Astrocyte of the hippocampus (primary cell): ENCODE measurements around the gene NDUFA6.
A peak's percentile ranks its signal among the peaks of the same experiment; 100 is the strongest.

Experiments used
- DNase-seq: peaks from one replicate; pipeline ENCODE4 v3.0.0; 2011; ENCODE audit warnings: low read depth, low spot score

The NDUFA6 gene

DNA sequence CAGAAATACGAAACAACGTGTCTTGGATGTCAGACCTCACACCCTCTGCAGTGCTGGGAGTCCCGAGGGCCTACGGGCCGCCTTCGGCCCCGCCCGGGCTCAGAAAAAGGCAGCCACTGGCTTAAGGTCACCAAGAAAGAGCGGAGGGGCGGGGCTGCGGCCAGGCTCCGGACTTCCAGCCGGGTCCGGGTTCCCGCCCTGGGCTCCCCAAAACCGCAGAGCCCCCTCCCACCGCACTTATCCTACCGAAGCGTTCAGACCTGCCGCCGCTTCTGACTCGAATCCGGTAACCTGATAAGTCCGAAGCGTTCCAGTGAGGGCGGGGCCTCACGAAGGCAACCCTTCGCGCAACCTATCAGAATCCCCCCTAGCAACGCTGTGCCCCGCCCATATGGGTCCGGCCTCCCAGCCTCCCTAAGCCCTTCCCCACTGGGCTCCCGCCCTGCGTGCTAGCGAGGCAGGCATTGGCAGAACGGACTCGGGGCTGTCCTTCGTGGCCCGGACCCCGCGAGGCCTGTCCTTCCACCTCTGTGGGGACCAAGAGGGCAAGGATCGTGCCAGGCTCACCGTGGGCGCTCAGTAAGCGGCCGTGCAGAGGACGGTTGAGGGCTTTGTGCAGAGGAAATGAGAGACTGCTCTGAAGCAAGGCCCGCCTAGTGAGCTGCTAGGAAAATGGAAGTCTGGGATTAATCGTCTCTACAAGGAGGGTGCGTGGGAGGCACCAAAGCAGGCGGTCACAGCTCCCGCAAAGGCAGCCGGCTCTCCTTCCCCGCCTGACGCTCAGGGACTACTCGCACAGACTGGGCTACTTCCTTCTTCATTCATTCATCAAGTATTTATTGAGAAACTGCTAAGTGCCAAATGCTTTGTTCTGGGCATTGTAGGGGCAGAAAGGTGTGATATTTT, 19.8 kb downstream of the NDUFA6 start, which contains the start of gene NAGA:
Gene NAGA, minus strand, starts transcription at position 296 of the 906 bp plus-strand sequence. CDS start 515 bp downstream, outside the sequence.
- peak; percentile 98 for DNase-seq

DNA sequence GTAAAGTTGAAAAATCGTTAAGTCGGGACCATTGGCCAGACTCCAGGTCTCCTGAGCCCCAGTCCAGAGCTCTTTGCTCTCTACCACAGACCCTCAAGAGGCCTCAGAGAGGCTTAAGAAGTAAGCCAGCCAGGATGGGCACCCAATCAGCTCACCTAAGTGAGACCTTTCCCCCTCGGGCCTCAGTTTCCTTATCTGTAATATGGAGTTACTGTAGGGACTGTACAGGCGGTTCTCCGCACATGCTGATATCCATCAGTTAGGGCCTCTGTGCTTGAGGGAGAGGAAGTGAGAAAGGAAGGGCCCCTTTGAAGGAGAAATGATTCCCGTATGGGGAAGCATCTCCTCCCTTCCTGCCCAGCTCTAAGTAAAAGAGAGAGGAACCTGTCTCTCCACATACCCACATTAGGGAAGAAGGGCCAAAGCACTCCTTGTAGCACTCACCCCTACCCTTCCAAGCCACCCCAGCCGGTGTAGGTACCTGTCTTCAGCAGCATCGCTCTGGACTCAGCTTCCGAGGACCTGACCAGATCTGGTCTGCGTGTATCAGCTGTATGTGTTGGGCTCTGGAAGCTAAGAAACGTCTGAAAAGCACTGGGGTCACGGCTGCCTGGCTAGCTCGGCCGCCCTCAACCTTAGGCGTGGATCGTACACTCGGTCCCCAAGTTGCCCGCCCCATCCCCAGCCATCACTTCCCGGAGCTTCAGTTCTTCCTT, 20.6 kb downstream of the NDUFA6 start:
- DNase-seq = no peak

DNA sequence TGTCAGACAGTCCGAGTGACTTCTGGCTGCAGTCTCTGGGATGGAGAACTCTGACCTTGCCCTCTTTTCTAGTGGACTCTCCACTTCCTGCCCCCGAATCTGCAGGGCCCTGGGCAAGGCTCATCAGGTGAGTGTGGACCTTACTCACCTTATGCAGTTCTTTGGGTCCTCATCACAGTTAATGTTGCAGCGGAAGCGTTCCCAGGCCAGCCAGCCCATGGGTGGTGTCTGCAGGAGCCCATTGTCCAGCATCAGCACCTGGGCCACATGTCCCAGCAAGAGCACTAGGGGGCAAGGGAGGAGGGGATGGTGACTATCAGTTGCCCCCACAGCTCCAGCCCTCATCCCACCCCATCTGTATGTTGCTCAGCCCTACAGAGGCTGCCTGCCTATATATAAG, 22.3 kb downstream of the NDUFA6 start:
- DNase-seq = no peak

DNA sequence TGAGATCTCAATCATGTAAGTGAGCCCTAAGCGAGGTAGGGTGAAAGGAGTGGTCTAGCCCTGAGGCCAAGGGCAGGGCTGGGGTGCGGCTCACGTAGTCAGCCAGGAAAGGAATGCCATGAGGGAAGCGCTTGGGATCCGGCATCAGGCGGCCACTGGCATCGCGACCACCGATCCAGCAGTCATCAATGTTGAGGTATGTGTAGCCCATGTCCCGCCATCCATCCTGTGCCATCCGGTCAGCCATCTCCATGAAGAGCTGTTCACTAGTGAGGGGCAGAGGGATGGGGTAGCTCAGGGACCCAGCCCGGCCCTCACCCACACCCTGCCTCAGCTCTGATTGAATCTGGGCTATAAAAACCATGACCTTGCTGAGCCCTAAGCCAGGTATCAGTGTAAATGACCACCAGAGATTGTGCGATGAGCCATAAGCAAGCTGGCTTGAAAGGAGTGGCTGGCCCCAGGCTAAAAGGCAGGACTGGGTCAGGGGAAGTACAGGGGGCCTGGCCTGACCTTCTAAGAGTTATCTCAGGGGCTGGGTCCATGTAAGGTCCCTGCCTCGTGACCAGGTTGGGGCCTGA, 22.8 kb downstream of the NDUFA6 start:
- DNase-seq = no peak

DNA sequence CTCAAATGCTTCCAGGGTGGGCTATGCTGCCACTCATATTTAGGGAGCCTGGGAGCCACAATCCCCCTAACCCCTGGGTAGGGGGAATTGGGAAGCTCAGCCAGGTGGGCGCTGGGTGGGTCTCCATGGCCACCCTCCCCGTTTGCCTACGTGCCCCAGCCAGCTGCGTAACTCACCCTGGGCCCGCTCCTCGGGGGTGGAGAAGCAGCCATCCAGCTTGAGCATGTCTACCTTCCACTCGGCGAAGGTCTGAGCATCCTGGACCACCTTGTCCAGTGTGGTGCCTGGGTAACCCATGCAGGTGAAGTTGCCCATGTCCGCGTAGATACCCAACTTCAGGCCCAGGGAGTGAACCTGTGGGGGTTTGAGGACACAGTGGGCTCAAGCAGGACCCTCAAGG, 23.6 kb downstream of the NDUFA6 start:
- no peak for DNase-seq

DNA sequence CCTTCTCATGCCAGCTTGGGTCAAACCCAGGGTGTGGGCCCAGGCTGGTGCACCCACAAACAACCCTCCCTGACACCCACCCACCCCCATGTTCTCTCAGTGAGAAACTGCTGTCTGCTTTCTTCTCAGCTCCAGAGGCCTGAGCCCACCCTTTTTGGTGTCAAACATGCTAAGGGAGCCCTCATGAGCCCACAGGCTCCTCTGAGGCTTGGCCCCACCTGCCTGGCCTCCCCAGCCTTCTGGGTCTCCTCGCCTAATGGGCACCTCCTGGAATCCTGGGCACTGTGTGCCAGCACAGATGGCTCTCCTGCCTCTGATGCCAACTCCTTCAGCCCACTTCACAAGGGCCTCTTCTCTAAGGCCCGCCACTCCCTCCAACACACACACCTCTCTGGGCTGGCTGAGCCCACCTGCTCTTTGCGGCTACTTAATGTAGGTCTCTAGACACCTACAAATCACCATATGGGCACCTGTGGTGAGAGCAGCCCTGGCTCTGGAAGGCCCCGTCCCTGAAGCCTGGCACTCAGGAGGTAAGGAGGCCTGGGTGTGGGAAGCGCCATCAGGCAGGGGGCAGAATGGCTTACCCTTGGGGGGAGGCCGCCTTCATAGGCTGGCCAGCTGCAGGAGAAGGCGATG, 24.3 kb downstream of the NDUFA6 start:
- no peak for DNase-seq

DNA sequence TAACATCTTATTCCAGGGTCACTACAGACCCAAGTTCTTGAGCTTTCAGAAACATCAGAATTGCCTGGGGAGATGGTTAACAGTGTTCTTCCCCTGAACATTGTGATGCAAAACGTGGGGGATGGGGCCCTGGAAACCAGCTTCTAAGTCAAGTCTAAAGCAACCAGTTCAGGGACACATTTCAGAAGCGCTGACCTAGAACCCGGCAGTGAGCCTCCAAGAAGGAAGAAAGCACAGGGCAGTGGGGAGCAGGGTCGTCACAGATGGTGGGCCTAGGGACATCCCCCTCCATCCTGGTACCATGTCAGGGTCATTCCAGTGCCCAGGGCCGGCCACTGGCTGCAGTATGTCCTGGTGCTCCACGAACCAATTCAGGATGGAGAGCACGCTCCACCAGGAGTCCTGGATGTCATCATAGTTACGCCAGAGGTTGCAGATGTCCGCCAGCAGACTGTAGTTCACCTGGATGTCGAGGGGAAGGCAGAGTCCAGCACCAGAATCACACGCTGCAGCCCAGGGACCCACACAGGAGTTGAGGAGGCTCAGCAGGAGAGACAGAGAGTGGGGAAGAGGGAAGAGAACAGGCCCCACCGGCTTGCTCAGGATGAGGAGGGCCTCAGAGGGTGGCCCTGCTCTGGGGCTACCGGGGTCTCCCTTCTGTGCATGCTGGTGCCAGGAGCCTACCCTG, 25.0 kb downstream of the NDUFA6 start:
- DNase-seq = no peak

DNA sequence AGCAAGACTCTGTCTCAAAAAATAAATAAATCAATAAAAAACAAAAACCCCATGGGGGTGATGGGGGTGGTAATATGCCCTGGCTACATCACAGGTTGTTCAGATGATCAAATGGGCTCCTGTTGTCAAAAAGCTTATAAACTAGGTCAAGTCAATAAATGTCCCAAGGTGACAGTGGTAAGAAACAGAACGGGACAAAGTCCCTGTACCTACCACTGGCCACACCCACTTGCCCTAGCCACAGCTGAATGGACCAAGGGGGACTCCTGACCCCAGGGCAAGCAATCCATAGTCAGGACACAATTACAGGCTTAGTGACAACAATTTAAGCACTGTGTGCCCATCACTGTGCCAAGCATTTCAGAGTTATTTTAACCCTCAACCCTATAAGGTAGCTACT, 25.9 kb downstream of the NDUFA6 start:
- no peak for DNase-seq

DNA sequence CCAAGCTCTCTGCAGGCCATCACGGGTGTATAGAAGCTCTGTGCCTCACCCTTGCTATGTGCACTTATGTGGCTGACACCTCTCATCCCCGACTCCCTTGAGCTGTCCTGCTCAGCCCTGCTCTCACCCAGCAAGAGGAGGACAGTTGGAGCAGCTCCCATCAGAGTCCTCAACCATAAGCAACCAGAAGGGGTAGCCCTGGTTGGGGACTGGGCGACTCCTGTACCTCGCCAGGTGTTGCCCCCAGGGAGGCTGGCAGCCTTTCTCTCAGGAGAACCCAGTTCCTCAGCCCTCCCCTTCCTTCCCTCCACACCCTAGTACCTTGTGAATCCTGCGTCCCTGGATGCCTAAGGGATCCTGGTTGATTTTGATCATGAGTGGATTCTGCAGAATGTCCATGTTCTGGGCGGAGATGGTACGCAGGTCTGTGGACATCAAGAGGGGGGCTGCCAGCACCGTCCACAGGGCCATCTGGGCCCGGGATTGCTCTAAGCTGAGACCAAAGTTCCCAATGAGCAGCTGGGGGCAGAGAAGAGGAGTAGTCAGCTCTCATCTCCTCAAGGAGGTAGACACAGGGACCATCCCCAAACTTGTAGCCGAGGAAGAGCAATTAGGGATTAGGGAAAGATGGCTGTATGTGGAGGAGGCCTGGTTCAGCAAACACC, 27.9 kb downstream of the NDUFA6 start:
- no peak for DNase-seq

DNA sequence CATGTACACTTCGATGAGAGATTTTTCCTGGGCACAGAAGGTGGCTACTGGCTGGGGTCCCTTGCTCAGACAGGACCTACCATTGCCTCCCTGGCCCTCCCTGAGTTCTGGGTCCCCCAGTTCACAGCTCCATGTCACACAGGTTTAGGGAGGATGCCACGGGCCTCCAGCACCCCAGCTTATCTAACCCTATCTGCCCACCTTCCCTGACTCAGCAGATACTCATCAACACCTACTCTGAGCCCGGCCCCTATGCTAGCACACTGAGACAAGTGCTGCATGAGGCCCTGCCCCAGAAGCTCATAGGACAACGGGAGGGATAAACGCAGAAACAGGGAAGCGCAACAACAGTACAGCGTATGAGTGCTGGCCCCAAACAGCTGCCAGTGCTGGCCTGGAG, 29.5 kb downstream of the NDUFA6 start:
- no peak for DNase-seq

DNA sequence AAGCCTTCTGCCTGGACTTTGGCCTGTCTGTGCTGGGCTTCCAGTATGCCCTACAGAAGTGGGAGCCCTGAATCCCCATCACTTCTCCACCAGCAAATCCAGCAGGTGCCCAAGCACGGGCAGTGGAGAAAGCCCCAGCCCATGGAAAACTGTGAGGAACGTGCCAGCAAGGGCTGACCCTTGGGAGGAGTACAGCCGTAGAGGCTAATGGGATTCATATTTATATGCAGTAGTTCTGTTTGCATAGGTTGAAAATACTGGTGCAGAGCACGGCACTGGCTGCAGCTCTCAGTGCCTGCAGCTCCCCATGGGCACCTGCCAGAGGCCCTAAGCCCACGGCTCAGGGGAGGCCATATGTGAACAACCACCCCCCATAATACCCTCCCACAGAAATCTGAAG, 30.1 kb downstream of the NDUFA6 start:
- DNase-seq = no peak

DNA sequence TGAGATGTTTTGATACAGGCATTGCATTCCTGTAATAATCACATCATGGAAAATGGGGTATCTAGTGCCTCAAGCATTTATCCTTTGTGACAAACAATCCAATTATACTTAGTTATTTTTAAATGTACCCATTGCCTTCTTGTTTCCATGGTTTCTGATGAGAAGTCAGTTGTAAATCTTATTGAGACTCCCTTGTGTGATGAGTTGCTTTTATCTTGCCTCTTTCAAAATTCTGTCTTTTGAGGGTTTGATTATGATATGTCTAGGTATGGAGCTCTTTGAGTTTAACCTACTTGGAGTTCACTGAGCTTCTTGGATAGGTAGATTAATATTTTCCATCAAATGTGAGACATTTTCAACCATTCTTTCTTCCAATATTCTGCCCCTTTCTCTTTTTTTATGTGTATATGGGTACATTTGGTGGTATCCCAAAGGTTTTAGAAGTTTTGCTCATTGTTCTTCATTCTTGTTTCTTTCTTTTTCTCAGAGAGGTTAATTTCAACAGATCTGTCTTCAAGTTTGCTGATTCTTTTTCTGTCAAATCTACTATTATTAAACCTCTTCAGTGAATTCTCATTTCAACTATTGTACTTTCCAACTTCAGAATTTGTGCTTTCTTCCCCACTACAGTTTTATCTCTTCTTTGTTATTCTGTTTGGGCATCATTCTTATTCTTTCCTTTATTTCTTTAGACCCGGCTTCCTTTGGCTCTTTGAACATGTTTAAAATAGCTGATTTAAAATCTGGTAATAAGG, 33.6 kb downstream of the NDUFA6 start:
- no peak for DNase-seq

DNA sequence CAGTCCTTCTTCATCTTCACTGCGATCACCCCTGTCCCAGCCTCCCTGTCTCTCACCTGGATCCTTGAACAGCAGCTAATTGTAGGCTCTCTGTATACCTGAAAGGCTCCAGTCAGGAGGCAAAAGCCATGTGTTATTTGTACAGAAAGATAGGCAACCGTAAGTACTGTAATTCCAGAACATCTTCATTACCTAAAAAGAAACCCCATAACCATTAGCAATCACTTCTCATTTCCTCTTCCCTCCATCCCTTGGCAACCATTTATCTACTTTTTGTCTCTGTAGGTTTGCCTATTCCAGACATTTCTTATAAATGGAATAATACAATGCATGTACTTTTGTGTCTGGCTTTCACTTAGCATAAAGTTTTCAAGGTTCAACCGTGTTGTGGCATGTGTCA, 37.8 kb downstream of the NDUFA6 start:
- DNase-seq = no peak

DNA sequence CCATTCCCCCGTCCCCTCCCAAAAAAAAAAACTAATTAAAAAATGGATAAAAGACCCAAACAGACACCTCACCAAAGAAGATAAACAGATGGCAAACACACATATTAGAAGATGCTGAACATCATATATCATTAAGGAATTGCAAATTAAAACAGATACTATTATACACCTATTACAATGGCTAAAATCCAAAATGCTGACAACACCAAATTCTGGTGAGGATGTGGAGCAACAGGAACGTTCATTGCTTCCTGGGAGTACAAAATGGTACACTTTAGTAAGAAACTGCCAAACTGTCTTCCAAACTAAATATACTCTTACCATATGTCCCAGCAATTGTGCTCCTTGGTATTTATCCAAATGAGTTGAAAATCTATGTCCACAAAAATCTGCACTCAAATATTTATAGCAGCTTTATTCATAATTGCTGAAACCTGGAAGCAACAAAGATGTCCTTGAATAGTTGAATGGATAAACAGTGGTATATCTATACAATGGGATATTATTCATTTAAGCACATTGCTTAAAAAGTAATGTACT, 39.9 kb downstream of the NDUFA6 start:
- DNase-seq = no peak

DNA sequence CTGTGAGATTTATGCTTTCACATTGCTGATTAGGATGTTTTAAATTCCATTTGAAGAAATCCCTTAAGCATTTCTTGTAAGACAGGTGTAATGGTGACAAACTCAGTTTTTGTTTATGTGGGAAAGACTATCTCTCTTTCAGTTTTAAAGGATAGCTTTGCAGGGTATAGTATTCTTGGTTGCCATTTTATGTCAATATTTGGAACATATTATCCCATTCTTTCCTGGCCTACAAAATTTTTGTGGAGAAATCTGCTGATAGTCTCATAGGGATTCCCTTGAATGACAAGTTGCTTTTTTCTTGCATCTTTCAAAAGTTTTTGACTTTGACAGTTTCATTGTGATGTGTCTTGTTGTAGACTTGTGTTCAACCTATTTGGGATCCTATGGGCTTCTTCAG, 48.8 kb downstream of the NDUFA6 start:
- no peak for DNase-seq

DNA sequence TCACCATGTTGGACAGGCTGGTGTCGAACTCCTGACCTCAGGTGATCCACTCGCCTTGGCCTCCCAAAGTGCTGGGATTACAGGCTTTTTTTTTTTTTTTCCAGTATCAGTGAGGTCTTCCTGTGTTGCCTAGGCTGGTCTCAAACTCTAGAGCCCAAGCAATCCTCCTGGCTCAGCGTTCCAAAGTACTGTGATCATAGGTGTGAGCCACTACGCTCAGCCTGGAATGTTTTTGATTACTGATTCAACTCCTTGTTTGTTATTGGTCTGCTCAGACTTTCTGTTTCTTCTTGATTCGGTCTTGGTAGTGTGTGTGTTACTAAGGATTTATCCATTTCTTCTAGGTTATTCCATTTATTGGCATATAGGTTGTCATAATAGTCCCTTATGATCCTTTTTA, 51.3 kb downstream of the NDUFA6 start:
- DNase-seq = no peak
